GM19238 (cell line): ENCODE measurements around the gene MCCD1.
"Not testable (repeated sequence)": the region's sequence is repeated elsewhere in the genome, so short reads cannot be mapped to it uniquely, and the experiment has no call there.

Source experiments
- DNase-seq: peaks from one replicate; pipeline ENCODE4 v3.0.0; 2011; ENCODE audit warnings: low spot score; ENCODE audit not compliant: insufficient read length

MCCD1 gene

GRCh38 chr6:31528821-31529328 lies at the start of gene MCCD1:
TSS of gene MCCD1 (plus strand) at chr6:31528962. CDS start at chr6:31529015, 53 bp downstream.
- no peak for DNase-seq

GRCh38 chr6:31479151-31479932 lies 49.4 kb upstream of the MCCD1 start:
- DNase-seq: no peak

GRCh38 chr6:31479933-31480535 lies 48.7 kb upstream of the MCCD1 start:
- DNase-seq: no peak

GRCh38 chr6:31480574-31480973 lies 48.2 kb upstream of the MCCD1 start:
- DNase-seq: no peak

- no peak for DNase-seq
Observed at GRCh38 chr6:31483392-31483791, 45.4 kb upstream of the MCCD1 start.

- no peak for DNase-seq
Observed at GRCh38 chr6:31485055-31485454, 43.7 kb upstream of the MCCD1 start.

- not testable (repeated sequence) for DNase-seq
Observed at GRCh38 chr6:31486065-31486837, 42.5 kb upstream of the MCCD1 start.

GRCh38 chr6:31487674-31488073 lies 41.1 kb upstream of the MCCD1 start:
- not testable (repeated sequence) for DNase-seq

GRCh38 chr6:31489086-31489485 lies 39.7 kb upstream of the MCCD1 start:
- DNase-seq: no peak

- no peak for DNase-seq
Observed at GRCh38 chr6:31490115-31490873, 38.5 kb upstream of the MCCD1 start.

GRCh38 chr6:31493550-31493874 lies 35.2 kb upstream of the MCCD1 start:
- DNase-seq: not testable (repeated sequence)

GRCh38 chr6:31493875-31494694 lies 34.7 kb upstream of the MCCD1 start:
- peak; percentile 50 for DNase-seq

- DNase-seq: no peak
Observed at GRCh38 chr6:31495580-31495979, 33.2 kb upstream of the MCCD1 start.

- DNase-seq: not testable (repeated sequence)
Observed at GRCh38 chr6:31496826-31497225, 31.9 kb upstream of the MCCD1 start.

GRCh38 chr6:31497531-31498476 lies 31.0 kb upstream of the MCCD1 start, which contains the start of gene MICB:
TSS of gene MICB (plus strand) at chr6:31498145. CDS start at chr6:31498194, 49 bp downstream.
- peak; percentile 70 for DNase-seq

- no peak for DNase-seq
Observed at GRCh38 chr6:31498748-31499147, 30.0 kb upstream of the MCCD1 start.

- not testable (repeated sequence) for DNase-seq
Observed at GRCh38 chr6:31499648-31500047, 29.1 kb upstream of the MCCD1 start.

- no peak for DNase-seq
Observed at GRCh38 chr6:31502586-31502985, 26.2 kb upstream of the MCCD1 start.

GRCh38 chr6:31509036-31509435 lies 19.7 kb upstream of the MCCD1 start:
- not testable (repeated sequence) for DNase-seq
